Activated T-cell treated with anti-CD3 and anti-CD28 coated beads, Interleukin-2, amount 50 U/mL, for 24 hours (primary cell): ENCODE results near the gene MAP2K7.
A peak's percentile ranks its signal among the peaks of the same experiment; 100 is the strongest.

ENCODE experiments used
- DNase-seq: peaks from one replicate; pipeline ENCODE4 v3.0.0-alpha.2; 2020
- H3K27ac Mint-ChIP-seq: 2 replicates; pipeline ENCODE4 v1.8.0; 2020; ENCODE audit warnings: mild to moderate bottlenecking, mixed read lengths
- H3K27me3 Mint-ChIP-seq: 2 replicates; pipeline ENCODE4 v1.8.0; 2020; ENCODE audit warnings: mixed read lengths
- H3K36me3 Mint-ChIP-seq: 2 replicates; pipeline ENCODE4 v1.8.0; 2020; ENCODE audit warnings: low read depth, mixed read lengths
- H3K4me1 Mint-ChIP-seq: 2 replicates; pipeline ENCODE4 v1.8.0; 2020; ENCODE audit warnings: low read depth, mixed read lengths
- H3K4me3 Mint-ChIP-seq: 2 replicates; pipeline ENCODE4 v1.8.0; 2020; ENCODE audit warnings: mild to moderate bottlenecking, moderate library complexity, mixed read lengths
- H3K9me3 Mint-ChIP-seq: 2 replicates; pipeline ENCODE4 v1.8.0; 2020; ENCODE audit warnings: mixed read lengths

MAP2K7 gene

DNA sequence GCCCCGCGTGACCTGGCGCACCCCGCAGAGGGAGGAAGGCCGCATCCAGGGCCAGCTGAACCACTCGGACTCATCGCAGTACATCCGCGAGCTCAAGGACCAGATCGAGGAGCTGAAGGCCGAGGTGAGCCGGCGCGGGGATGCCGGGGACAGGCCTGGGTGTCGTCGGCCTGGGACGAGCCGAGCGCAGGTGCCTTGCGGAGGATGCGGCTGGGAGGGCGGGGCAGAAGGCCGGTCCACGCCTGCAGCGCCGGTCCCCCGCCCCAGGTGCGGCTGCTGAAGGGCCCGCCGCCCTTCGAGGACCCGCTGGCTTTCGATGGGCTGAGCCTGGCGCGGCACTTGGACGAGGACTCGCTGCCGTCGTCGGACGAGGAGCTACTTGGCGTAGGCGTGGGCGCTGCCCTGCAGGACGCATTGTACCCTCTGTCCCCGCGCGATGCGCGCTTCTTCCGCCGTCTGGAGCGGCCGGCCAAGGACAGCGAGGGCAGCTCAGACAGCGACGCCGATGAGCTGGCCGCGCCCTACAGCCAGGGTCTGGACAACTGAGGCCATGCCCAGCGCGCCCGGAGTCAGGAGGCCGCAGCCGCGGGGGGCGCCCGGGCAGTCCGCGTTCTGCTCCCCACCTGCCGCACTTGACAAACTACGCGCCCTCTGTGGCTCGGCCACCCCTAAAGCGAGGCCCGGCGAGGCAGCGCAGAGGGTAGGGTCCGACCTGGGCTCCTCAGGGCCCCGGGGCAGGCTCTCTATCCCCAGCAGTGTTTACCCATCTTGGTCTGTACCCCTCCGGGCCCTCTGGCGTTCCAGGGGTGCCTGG is 40.3 kb upstream of the MAP2K7 start:
- no peak overlapping the region for H3K27ac Mint-ChIP-seq
- DNase-seq: no peak
- H3K27me3 Mint-ChIP-seq: peaks cover 46% of the 10 kb centered on the region
- no peak overlapping the region for H3K4me3 Mint-ChIP-seq
- H3K9me3 Mint-ChIP-seq: no peaks in the 10 kb centered on the region
- peaks cover 16% of the 10 kb centered on the region for H3K4me1 Mint-ChIP-seq
- no peaks in the 10 kb centered on the region for H3K36me3 Mint-ChIP-seq

DNA sequence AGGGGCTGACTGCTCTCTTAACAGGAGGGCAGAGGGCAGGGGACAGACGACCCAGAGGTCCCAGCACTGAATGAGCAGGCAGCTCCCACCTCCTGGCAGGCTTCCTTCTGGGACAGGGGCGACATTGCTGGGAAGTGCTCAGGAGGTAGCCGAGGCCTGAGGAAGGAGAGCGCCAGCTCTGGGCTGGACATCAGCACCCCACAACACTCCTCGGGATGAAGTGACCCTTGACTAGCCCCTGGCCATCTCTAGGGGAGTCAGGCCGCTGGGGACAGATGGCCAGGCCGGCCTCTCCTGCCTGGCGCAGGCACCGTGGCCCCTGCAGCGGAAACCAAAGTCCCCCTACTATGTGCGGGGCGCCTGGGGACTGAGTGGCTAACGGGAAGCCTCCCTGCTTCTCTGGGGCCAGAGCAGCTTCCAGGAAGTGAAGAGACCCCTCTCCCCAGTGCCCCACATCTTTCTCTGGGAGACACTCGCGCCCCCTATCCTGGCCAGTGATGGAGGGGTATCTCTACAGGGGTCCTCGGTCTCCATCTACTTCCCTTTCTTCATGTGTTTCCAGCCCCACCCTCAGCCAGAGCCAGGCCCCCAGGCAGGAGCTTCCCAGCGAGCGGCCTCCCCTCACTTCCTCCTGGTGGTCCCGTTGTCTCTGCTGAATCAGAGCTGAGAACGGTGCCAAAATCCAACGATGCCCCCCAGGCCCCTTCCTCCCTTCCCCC is 39.5 kb upstream of the MAP2K7 start:
- Mint-ChIP-seq H3K9me3 (no peaks in the 10 kb centered on the region), H3K27ac (no peak overlapping the region), H3K27me3 (peaks cover 45% of the 10 kb centered on the region), H3K36me3 (no peaks in the 10 kb centered on the region), H3K4me3 (no peak overlapping the region), H3K4me1 (peaks cover 23% of the 10 kb centered on the region)
- DNase-seq: no peak

DNA sequence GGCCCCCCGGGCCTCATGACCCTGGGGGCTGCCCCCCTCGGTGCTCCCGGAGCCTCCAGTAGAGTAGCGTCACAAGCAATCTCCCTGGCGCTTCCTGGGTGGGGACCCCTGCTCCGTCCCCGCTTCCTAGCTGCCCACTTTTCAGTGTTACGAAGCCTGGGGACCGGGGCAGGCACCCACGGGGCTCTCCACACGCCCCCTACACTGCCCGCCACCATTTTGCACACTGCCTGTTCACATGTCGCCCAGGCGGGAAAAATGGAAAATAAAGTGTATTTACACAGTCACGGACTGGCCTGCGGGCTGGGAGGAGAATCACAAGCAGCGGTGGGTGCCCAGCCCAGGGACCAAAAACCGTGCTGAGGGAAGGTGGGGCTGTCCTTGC is 39.0 kb upstream of the MAP2K7 start:
- no peak overlapping the region for H3K27ac Mint-ChIP-seq
- DNase-seq: no peak
- H3K4me1 Mint-ChIP-seq: peaks cover 23% of the 10 kb centered on the region
- H3K36me3 Mint-ChIP-seq: no peaks in the 10 kb centered on the region
- peaks cover 45% of the 10 kb centered on the region for H3K27me3 Mint-ChIP-seq
- no peak overlapping the region for H3K4me3 Mint-ChIP-seq
- H3K9me3 Mint-ChIP-seq: no peaks in the 10 kb centered on the region

DNA sequence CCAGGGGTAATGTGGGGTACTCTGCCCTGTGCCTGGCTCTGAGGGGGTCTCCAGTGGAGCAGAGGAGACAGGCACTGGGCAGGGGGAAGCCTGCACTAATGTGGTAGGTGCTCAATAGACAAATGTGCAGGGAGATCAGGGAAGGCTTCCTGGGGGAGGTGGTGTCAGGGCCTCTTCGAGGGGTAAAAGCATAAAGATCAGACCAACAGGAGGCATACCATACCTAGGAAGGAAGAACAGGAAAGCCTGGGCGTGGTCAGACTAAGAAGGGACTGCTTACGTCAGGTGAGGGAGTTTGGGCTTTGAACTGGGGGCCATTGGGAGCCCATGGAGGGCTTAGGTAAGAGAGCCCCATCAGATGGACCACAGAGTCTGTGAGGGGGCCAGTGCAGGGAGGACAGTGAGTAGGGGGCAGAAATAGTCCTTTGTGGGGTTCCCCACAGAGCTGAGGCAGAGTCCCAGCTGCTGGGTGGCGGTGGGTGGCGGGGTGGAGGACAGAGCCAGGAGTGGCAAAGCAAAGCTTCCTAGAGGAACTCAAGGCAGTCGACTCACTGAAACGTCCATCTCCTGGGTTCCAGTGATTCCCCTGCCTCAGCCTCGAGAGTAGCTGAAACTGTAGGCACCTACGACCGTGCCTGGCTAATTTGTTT is 38.3 kb upstream of the MAP2K7 start:
- H3K9me3 Mint-ChIP-seq: no peaks in the 10 kb centered on the region
- peaks cover 25% of the 10 kb centered on the region for H3K4me1 Mint-ChIP-seq
- H3K36me3 Mint-ChIP-seq: no peaks in the 10 kb centered on the region
- peaks cover 45% of the 10 kb centered on the region for H3K27me3 Mint-ChIP-seq
- DNase-seq: no peak
- H3K27ac Mint-ChIP-seq: no peak overlapping the region
- H3K4me3 Mint-ChIP-seq: no peak overlapping the region

DNA sequence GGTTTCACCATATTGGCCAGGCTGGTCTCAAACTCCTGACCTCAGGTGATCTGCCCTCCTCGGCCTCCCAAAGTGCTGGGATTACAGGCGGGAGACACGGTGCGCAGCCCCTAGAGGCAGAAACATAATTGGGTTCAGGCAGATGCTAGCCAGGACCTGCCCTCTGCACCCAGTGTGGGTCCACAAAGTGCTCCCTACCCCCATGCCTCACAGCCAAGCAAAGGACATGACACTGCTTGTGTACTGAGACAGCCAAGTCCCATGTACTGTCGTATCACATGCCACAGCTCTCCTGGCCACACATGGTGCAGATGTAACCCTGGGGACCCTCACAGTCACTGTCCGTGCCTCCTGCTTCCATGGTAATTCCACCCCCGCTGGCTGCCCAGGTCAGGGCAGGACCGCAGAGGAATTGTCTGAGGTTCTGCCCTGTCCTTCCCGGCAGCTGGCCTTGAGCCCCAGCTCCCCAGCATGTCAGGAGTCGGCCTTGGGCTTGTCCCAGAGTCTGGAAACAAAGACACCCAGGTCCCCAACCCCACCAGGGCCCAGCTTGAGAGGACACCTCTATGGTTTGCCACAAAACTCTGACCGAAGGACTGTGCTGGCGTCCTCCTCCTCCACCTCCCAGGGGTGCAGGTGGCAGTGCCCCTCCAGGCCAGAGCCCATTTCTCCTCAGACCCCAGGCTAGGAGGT is 37.1 kb upstream of the MAP2K7 start:
- Mint-ChIP-seq H3K27ac (no peak overlapping the region), H3K4me3 (no peak overlapping the region), H3K4me1 (peaks cover 27% of the 10 kb centered on the region), H3K27me3 (peaks cover 42% of the 10 kb centered on the region), H3K9me3 (no peaks in the 10 kb centered on the region), H3K36me3 (no peaks in the 10 kb centered on the region)
- DNase-seq: no peak

DNA sequence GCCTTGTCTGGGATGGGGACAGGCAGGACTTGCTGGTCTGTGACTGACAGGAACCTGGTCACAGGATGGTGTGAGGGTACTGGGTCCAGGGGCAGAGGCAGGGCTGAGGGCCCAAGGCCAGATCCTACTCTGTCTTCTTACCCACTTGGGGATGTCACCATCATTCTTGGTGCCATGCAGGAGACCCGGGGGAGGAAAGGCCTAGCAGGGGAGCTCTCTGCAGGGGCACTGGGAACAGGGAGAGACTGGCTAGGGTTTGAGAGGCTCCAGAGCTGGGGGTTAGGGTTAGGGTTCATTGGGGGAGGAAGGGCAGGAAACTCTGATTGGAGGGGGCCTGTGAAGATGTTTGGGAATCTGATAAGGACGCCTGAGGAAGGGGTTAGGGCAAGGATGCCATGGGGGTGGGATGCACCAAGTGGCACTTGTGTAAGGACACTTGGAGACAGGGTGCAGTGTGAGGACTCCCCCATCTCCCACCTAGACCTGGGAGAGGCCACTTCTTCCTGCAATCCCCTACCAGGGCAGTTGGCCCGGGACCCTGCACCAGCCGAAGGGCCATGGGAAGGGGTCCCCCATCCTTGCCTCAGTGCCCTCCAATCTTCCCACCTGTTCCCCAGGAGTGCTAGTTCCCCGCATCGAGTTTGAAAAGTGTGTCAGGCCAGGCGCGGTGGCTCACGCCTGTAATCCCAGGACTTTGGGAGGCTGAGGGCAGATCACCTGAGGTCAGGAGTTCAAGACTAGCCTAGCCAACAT is 36.4 kb upstream of the MAP2K7 start:
- H3K4me1 Mint-ChIP-seq: peaks cover 31% of the 10 kb centered on the region
- no peak overlapping the region for H3K27ac Mint-ChIP-seq
- H3K9me3 Mint-ChIP-seq: no peaks in the 10 kb centered on the region
- H3K4me3 Mint-ChIP-seq: no peak overlapping the region
- H3K36me3 Mint-ChIP-seq: no peaks in the 10 kb centered on the region
- H3K27me3 Mint-ChIP-seq: peaks cover 44% of the 10 kb centered on the region
- DNase-seq: no peak

DNA sequence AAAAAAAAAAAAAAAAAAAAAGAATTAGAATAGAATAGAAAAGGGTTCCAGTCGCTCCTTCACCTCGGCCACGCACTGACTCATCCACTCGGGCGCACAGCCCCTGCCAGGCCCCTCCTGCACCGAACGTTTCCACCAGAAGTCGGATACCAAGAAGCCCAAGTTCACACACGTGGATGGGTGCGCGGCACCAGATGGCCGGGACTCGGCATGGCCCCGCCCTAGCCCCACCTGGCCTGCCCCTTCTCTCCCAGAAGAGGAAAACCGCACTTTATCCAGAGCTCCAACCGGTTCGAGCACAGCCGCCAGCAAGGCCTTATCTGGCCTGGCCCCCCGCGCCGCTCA is 35.4 kb upstream of the MAP2K7 start:
- no peak for DNase-seq
- peak overlapping the region; percentile 72 for H3K4me3 Mint-ChIP-seq
- no peaks in the 10 kb centered on the region for H3K9me3 Mint-ChIP-seq
- no peaks in the 10 kb centered on the region for H3K36me3 Mint-ChIP-seq
- no peak overlapping the region for H3K27ac Mint-ChIP-seq
- peaks cover 35% of the 10 kb centered on the region for H3K4me1 Mint-ChIP-seq
- H3K27me3 Mint-ChIP-seq: peaks cover 49% of the 10 kb centered on the region

DNA sequence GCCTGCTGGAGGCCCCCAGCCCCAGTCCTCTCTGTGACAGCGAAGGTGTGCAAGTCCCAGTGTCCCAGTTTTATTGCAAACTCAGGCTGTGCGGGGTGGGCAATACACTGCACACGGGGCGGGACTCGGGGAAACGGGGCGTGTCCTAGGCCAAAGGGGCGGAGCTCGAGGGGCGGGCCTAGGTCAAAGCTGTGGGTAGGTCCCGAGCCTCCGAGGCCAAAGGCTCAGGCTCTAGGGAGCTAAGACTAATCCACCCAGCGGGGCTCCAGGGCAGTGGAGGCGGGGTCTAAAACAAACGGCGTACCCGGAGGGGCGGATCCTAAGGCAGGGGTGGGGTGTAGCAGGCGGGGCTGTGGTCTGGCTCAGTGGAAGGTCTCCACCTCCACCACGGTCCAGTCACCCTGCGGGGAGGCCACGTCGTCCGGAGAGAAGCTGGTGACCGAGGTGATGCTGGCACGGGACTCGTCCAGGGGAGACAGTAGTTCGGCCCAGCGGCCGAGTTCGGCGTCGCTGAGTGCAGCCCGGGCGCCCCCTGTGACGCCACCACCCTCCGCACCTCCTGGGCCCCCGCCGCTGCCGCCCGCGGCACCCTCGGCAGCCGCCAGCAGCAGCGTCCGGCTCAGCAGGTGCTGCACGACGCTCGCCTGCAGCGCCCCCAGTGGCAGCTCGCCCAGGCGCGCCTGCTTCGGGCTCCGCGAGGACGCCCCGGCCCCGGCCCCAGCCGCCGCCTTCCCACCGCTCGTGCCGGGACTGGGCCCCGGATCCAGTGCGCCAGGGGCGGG is 34.8 kb upstream of the MAP2K7 start:
- no peaks in the 10 kb centered on the region for H3K36me3 Mint-ChIP-seq
- peak overlapping the region; percentile 72 for H3K4me3 Mint-ChIP-seq
- no peaks in the 10 kb centered on the region for H3K9me3 Mint-ChIP-seq
- no peak overlapping the region for H3K27ac Mint-ChIP-seq
- peak; percentile 92 for DNase-seq
- peaks cover 37% of the 10 kb centered on the region for H3K4me1 Mint-ChIP-seq
- H3K27me3 Mint-ChIP-seq: peaks cover 51% of the 10 kb centered on the region

DNA sequence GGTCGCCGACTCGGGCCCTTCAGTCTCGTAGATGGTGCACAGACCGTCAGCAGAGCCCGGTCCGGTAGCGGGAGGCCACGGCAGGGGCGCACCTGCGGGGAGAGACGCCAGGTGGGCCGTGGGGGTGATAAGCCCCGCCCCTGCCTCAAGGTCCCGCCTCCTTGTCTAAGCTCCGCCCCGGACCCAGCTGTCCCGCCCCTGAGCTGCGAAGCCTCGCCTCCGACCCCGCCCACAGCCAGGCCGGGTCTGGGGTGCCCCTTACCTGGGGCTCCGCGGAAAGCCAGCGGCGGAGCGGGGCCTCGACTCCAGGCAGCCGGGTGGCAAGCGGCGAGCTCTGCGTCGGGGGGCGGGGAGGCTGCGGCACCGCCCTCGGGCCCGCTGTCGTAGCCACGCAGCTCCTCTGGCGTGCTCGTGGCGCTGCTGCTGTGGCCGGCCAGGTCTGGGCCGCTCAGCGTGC is 34.2 kb upstream of the MAP2K7 start:
- peak overlapping the region; percentile 45 for H3K4me3 Mint-ChIP-seq
- no peaks in the 10 kb centered on the region for H3K36me3 Mint-ChIP-seq
- peaks cover 38% of the 10 kb centered on the region for H3K4me1 Mint-ChIP-seq
- H3K9me3 Mint-ChIP-seq: no peaks in the 10 kb centered on the region
- H3K27ac Mint-ChIP-seq: no peak overlapping the region
- H3K27me3 Mint-ChIP-seq: peaks cover 50% of the 10 kb centered on the region
- peak; percentile 93 for DNase-seq

DNA sequence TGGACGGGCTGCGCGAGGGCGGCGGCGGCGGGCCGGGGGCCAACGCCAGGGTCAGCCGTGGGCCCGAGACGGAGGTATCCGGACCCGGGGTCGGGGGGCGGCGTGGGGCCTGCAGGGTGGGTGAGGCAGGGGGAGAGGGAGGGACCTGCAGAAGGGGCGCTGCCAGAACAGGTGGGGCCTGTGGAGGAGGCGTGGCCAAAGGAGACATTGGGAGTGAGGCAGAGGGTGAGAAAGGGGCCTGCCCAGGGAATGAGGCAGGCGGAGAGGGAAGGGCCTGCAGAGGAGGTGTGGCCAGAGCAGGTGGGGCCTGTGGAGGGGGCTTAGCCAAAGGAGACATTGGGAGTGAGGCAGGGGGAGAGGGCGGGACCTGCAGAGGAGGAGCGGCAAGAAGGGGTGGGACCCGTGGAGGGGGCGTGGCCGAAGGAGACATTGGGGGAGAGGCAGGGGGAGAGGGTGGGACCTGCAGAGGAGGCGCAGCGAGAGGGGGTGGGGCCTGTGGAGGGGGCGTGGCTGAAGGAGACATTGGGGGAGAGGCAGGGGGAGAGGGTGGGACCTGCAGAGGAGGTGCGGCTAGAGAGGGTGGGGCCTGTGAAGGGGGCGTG is 33.7 kb upstream of the MAP2K7 start:
- H3K9me3 Mint-ChIP-seq: no peaks in the 10 kb centered on the region
- DNase-seq: no peak
- no peaks in the 10 kb centered on the region for H3K36me3 Mint-ChIP-seq
- peaks cover 50% of the 10 kb centered on the region for H3K27me3 Mint-ChIP-seq
- H3K4me1 Mint-ChIP-seq: peaks cover 40% of the 10 kb centered on the region
- H3K4me3 Mint-ChIP-seq: peak overlapping the region; percentile 43
- H3K27ac Mint-ChIP-seq: no peak overlapping the region

DNA sequence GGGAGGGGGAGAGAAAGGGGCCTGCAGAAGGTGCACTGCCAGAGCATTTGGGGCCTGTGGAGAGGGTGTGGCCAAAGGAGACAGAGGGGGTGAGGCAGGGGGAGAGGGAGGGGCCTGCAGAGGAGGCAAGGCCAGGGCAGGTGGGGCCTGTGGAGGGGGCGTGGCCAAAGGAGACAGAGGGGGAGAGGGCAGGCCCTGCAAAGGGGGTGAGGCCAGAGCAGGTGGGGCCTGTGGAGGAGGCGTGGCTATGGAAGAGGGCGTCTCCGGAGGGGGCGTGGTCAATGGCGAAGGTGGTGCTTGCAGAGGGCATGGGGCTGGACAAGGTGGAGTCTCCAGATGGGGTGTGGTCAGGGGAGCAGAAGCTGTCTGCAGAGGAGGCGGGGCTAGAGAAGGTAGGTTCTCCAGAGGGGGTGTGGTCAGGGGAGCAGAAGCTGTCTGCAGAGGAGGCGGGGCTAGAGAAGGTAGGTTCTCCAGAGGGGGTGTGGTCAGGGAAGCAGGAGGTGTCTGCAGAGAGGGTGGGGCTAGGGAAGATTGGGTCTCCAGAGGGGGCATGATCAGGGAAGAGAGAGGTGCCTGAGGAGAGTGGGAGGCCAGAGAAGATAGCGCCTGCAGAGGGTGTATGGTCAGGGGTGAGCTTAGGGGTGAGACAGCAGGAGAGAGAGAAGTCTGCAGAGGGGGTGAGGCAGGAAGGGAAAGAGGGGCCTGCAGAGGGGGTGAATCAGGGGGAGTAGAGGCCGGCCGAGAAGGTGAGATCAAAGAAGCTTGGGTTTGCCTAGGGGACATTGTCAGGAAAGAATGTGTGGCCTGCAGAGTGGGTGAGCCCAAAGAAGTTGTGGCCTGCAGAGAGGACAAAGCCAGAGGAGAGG is 32.9 kb upstream of the MAP2K7 start:
- Mint-ChIP-seq H3K36me3 (no peaks in the 10 kb centered on the region), H3K27me3 (peaks cover 49% of the 10 kb centered on the region), H3K9me3 (no peaks in the 10 kb centered on the region), H3K4me1 (peaks cover 34% of the 10 kb centered on the region), H3K27ac (no peak overlapping the region), H3K4me3 (no peak overlapping the region)
- peak; percentile 64 for DNase-seq

DNA sequence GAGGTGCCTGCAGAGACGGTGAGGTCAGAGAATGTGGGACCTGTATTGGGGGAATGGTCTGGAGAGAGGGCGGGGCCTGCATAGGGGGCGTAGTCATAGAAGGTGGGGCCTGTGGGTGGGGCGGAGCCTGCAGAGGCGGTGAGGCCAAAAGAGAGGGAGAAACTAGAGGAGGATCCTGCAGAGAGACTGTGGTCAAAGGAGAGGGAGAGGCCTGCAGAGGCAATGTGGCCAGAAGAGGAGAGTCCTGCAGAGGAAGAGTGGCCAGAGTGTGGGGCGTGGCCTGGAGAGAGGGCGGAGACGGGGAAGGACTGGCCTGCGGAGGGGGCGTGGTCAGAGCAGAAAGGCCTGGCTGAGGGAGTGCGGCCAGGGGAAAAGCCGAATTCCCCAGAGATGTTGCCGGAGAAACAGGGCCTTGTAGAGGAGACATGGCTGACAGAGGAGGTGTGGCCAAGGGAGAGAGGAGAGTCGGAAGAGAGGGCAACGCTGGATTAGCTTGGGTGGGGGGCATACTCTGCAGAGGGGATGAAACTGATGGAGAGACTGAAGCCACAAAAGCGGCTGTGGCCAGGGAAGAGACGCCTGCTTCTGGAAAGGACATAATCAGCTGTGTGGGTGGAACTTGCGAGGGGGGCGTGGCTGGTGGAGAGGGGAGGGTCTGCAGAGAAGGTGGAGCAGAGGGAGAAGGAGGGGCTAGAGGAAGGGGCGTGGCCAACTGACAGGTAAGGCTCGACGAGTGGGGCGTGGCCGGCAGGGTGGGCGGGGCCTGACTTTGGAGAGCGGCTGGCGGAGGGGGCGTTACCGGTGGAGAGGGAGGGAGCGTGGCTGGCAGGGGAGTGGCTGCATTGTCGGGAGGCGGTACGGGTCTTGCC is 32.0 kb upstream of the MAP2K7 start:
- H3K27ac Mint-ChIP-seq: no peak overlapping the region
- H3K27me3 Mint-ChIP-seq: peaks cover 48% of the 10 kb centered on the region
- H3K4me3 Mint-ChIP-seq: no peak overlapping the region
- H3K4me1 Mint-ChIP-seq: peaks cover 34% of the 10 kb centered on the region
- H3K9me3 Mint-ChIP-seq: no peaks in the 10 kb centered on the region
- no peaks in the 10 kb centered on the region for H3K36me3 Mint-ChIP-seq
- peak; percentile 82 for DNase-seq
